ENCODE data around the gene TNNT1.

The TNNT1 gene

DNA sequence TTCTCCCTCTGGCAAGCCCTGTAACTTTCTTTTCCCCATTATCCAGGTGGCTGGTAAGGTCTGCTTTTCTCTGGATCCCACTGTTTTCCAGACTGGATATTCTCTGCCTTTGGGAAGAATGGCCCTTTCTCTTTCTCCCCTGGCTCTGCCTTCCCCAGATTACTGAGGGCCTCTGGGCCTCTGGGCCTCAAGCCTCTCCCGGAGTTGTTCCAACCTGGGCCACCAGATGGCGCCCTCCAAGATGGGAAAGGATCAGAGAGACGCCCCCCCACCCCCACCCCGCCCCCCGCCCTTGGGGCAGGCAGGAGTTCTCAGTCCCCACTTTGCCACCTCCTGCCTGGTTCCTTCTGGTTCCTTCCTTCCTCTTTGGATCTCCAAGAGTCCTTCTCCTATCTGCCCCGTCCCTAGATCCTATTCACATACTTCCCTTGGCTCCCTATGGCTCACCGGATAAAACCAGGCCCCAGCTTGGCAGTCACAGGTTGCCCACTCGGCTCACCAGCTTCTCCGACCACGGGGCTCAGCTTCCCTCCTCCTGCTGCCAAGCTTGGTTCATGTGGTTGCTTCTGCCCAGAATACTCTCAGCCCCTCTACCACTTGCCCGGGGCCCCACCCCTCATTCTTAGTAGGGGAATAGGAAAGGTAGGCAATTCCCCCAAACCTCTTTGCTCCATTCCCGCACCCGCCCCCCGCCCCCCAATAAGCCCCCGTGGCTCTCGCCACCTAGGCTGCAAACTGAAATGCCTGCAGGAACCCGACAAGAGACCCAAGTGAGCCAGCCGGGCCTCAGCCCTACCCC lies 60.3 kb downstream of the TNNT1 start:
- peak; percentile 77 for DNase-seq (ENCODE audit: low spot score)

DNA sequence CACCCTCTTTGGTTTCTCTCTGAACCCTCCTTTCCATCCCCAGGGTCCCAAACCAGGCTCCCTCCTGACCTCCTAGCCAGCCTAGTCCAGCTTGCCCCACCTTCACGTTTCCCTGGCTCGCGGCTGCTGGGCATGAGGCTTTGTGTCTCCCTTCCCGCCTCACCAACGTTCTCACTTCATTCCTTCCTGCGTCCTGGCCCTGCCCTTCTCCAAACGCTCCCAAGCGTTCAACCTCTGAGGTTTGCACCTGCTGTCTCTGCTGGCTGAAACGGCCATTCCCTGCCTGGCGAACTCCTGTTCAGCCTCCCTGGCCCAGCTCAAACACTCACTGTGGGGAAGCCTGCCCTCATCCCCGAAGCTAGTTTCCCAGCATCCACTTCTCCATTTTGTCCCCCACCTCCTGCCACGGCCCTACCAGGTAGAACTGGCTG lies 61.0 kb downstream of the TNNT1 start:
- DNase-seq (ENCODE audit: low spot score), result no peak

DNA sequence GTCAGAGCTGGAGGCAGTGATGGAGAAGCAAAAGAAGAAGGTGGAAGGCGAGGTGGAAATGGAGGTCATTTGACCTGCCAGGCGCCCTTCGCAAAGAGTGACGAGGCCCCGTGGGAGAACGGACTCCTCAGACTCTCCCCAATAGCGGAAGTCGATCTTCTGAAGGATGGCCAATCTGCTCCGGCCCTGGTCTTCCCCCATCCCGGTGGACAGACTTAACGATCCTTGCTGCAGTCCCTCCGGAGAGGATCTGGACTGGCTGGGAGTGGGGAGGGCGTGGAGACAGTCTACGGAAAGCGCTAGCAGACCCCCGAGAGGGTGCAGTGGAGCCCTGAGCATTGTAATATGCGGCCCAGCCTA lies 61.5 kb downstream of the TNNT1 start:
- no peak for DNase-seq (ENCODE audit: low spot score)

DNA sequence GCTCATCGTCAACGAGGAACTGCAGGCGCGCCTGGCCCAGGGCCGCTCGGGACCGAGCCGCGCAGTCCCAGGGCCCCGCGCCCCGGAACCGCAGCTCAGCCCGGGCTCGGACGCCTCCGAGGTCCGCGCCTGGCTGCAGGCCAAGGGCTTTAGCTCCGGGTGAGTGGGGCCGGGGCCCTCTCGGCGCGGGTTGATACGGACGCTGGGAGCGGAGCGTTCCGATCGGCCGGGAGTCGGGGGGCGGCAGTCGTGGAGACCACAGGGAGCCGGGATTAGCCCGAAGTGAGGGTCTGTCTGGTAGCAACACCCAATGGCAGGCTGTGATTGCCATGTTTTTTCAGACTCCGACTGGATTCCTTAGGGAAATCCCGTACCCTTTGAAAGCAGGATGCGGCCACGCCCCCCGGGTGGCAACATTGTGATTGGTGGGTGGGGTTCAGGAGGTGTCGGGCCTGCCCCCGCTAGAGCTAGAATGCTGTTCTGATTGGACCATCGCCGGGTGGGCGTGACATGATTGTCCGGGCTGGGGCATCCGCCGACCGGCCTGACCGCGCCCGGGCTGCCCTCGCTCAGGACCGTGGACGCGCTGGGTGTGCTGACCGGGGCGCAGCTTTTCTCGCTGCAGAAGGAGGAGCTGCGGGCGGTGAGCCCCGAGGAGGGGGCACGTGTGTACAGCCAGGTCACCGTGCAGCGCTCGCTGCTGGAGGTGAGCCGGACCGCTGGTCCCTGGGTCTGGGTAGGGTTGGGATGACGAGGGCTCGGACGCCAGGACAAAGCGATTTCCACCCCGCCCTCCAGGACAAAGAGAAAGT lies 62.1 kb downstream of the TNNT1 start:
- DNase-seq (ENCODE audit: low spot score), result peak; percentile 90

DNA sequence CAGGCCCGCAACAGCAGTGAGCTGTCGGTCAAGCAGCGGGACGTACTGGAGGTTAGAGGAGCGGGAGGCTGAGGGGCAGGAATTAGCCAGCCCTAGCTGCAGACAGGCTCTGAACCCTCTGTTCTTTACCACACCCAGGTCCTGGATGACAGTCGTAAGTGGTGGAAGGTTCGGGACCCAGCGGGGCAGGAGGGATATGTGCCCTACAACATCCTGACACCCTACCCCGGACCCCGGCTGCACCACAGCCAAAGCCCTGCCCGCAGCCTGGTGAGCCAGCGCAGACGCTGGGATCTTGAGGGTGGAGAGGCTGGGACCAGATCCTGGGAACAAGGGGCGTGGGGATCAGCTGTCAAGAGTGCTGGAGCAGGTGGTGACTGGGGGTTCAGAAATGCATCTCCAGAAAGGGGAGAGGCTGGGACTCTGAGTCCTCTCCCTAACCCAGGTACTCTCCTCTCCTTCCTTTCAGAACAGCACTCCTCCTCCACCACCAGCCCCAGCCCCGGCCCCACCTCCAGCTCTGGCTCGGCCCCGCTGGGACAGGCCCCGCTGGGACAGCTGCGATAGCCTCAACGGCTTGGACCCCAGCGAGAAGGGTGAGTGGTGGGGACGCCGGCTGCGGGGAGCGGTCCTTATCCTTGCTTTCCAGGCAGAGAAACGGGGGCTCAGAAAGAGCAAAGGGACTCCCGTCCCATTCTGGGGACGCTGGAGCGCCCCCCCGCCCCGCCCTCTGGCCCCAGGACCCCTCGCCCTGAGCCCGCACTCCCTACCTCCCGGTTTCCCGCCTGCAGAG lies 62.9 kb downstream of the TNNT1 start:
- DNase-seq (ENCODE audit: low spot score), result no peak

DNA sequence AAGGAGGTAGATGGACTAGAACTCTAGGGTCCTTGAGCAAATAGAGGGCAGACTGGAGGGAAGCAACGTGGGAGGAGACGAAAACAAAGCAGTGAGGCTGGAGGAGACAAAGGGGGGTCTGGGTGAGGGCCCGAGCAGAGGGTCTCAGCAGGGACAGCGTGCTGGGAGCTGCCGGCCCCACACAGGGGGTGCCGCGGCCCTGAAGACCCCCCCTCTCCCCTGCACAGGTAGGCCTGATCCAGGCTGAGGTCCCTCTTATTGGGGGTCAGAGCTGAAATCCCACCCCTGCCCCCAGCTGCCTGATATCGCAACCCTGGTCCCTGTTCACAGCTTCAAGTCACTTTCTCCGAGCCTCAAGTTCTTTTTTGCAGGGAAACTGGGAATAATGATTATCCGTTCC lies 64.6 kb downstream of the TNNT1 start:
- DNase-seq (ENCODE audit: low spot score), result no peak

DNA sequence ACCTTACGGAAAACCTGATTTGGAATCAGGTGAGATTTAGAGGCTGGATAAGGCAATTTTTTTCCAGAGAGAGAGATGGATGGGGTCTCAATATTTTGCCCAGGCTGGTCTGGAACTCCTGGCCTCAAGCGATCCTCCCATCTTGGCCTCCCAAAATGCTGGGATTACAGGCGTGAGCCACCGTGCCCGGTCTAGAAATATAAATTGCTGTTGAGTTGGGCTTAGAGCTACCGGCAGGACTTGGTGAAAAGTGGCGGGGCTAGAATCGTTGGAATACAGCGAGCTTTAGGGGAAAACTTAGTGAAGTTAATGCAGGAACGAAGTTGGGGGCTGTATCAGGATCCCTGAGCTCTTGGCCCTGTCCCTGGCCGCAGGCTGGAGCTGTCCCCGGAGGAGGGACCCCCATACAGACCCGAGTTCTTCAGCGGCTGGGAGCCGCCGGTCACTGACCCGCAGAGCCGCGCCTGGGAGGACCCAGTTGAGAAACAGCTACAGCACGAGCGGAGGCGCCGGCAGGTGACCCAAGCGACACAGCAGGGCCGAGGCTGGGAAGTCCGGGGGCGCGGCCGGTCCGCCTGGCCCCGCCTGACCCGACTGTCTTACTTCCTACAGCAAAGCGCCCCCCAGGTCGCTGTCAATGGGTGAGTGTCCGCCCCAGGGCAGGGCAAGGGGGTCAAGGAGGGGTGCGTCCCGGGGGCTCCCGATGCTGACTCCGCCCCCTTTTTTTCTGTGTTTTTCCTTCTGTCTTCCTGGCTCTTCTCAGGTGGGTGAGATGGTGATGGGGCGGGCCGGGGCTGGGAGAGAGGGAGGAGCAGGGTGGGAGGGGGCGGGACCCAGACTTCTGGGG lies 65.8 kb downstream of the TNNT1 start:
- no peak for DNase-seq (ENCODE audit: low spot score)

Data from iPS-NIHi11 (cell line).